DMS53 (cell line): ENCODE data around the gene SMOC2.
"Not testable (repeated sequence)": the region's sequence is repeated elsewhere in the genome, so short reads cannot be mapped to it uniquely, and the experiment has no call there.

Experiments
- DNase-seq: peaks from one replicate; lab custom pipeline; 2025; lab: John Stamatoyannopoulos, UW

The SMOC2 gene

DNA sequence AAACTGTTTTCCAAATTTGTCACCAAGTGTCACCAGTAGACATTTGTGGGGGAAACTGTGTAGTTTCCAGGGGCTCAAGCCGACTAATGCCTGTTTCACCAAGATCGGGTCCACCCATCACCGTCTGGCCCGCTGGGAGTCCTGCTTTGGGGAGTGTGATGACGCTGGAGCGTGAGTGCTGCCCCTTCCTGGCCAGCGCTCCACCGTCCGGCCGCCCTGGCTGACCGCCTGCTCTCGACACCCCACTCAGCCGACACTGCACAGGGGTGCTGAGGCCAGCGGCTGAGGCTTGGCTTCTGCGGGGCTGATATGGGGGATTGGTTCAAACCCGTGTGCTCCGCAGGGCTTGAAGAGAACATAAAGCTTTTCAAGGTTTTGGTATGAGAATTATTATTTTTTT, 160.1 kb downstream of the SMOC2 start:
- no peak for DNase-seq

DNA sequence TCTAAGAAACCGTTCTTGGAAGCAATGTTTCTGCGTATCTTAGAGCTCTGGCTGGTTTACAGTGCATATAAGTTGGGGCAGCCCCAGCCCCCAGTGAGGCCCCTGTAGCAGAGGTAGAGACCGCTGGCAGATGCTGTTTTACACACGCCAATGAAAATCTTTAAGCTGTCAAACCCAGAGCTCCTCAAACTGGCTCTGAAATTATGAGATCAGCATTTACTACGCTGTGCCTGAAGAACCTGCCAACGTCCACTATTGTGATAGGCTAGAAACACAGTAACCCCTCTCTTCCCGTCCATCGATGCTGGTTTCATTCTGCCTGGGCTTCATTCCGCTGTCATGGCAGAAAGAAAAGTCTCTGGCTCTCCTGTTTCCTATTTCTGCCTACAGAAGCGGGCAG, 160.6 kb downstream of the SMOC2 start:
- no peak for DNase-seq

DNA sequence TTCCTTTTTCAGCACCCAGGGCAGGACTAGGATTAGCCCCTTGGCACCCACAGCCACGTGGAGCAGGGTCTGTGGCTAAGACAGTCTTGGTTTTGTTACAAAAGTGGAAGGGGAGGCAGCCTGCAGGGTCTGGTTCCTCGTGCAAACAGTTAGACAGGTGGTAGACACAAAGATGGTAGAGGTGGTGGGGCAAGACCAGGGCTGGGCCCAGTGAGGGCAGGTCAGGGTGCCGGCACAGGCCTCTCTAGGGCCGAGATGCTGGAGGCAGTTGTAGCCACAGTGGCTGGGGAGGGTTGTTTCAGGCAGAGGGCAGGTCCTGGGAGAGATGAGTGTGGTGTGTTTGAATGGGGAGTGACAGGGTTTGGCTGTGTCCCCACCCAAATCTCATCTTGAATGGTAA, 161.6 kb downstream of the SMOC2 start:
- no peak for DNase-seq

DNA sequence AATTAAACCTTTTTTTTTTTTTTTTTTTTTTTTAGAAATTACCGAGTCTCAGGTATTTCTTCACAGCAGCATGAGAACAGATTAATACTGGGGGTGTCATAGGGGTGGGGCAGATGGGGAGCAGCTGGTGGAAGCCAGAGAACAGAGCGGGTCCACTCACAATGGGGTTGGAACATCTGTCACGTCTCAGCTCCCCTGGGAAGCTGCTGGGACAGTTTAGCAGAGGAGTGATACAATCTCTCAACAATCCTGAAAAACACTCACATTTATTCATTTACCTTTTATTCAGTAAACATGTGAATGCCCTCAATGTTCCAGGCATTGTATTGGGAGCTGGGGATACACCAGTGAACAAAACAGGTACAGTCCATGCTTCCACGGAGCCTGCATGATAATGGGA, 162.2 kb downstream of the SMOC2 start:
- DNase-seq: no peak

DNA sequence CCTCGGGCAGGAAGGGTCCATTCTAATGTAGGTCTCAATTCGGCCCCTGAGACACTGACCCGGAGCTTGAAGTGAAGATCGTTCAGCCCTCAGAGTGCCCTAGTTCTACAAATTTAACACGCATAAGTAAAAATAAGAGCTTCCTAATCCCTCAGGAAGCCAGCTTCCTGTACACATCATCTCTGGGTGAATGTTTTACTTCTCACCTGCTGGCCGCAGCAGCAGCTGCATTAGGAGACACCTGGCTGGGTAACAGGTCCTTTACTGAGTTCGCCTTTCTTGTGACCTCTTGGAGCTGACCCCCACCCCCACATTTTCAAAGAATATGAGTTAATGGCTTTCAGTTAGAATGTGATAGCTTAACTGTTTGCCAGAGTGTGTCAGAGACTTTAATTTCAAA, 165.0 kb downstream of the SMOC2 start:
- DNase-seq: peak; percentile 94

DNA sequence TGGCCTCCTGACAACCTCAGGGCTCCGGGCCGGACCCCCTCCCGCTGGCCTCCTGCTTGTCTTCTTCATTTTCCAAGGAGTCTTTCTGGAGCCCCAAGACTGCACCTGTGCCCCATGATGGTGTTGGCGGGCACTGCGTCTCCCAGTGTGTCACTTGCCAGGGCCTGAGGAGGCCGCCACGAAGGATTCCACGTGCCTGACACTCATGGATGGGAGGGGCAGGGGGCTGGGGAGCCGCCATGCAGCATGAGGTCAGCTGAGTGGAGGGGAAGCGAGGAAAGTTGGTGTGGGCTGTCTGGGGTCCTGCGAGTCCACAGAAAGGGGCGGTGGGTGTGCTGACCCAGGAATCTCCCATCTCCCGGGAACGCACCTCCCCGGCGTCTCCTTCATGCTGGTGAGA, 165.7 kb downstream of the SMOC2 start:
- DNase-seq: peak; percentile 11

DNA sequence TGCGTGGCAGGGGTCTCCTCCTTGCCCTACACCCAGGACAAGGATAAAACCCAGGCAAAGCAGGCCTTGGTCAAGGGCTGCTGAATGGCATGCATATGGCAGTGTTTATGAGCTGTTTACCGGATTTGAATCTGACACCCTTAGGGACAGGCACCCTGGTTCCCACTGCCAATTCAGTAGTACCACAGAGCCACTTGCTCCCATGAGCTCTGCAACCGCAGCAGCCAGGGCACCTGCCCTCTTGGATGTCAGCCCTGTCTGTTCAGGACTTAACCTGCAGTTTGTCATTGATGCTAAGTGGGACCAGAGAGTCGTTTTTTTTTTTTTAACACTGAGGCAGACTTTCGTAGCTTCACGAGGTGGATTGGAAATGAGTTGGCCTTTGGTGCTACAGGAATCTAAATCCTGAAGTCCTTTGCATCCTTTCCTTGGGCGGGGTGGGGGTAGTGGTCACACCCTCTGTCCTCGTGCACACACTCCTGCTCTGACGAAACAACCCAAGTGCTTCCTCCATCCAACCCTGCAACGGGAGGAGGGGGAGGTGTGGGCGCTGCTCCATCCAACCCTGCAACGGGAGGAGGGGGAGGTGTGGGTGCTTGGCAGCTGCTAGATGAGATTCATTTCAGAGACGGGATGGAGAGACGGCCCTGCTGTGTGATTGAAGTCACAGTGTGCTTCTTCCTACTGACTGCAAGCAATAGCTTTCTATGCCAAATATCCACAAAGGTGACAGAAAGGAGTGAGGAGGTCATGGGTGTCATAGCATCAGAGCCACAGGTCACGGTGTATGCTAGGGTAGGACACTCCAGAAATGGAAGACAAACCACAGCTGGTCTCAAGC, 166.5 kb downstream of the SMOC2 start:
- peak; percentile 96 for DNase-seq

DNA sequence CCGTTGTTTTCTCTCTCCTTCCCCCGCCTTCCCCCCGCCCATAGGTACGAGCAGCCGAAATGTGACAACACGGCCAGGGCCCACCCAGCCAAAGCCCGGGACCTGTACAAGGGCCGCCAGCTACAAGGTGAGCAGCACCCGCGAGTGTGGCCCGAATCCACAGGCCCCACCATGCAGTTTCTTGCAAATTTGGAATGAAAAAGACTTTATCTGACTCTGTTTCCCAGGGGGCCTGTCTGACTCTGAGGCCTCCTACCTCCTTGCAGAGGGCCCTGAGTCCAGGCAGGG, 167.1 kb downstream of the SMOC2 start:
- DNase-seq: no peak

DNA sequence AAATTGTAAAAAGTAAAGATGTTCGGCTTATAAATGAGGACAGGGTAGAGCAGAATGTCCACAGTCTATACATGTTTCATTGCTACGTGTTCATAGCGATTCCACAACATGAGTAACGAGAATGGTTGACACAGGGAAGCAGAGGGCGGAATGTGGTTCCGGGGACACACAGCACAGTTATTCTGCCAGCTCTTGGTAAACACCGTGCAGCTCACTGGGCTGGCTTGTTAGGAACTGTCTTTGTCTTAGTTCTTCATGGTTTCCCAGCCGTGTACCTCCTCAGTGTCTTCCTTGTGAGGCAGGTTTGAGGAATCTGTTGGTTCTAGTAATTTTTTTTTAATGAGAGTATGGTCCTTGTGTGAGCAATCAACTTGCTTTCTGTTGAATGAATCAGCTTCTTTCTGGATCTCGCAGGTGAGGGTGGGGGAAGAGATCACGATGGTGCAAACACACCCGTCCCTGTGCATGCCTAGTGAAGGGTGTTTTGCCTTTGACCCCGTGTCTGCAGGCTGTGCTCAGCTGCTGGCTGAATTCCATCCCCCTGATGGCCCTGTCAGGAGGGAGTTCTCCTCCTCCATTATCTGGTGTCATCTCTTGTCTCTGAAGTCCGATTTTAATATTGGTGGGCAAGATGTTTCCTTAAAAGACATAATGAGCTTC, 168.2 kb downstream of the SMOC2 start:
- DNase-seq: peak; percentile 79

DNA sequence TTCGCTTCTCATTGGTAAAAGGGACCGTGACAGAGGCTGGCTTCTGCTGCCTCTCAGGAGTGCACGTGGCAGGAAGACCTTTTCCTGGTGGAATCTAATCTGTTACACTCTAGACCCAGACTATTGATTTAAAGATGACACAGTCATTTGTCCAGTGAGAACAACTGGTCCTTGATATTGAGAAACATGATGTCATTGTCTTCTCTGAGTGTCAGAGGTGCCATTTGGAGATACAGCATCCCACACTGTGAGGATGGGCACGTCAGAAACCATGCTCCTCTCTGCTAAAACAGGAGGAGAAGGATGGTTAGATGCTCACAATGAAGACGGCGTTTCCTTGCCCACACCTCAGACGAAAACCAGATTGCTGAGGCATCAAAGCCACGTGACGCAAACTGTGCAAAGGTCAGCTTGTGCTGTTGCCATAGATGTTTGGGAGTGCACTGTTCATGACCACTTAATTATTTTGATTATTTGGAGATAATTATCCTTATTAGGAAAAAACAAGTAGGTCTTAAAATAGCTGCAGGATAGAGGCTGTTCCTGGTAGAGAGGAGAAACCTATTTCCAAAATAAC, 169.0 kb downstream of the SMOC2 start:
- peak; percentile 78 for DNase-seq

DNA sequence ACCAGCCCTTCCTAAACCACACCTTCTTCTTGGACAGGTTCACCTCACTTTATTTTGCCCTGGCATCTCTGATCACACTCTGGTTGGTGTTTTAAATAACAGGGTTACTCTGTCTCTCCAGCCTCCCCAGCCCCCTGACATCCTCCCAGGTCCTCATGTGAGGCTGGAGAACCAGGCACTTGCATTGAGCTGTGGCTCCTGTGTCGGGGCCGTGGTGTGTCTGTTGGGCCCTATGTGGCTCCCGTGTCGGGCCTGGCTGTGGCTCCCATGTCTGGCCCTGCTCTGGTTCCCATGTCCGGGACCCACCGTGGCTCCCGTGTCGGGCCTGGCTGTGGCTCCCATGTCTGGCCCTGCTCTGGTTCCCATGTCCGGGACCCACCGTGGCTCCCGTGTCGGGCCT, 170.0 kb downstream of the SMOC2 start:
- not testable (repeated sequence) for DNase-seq

DNA sequence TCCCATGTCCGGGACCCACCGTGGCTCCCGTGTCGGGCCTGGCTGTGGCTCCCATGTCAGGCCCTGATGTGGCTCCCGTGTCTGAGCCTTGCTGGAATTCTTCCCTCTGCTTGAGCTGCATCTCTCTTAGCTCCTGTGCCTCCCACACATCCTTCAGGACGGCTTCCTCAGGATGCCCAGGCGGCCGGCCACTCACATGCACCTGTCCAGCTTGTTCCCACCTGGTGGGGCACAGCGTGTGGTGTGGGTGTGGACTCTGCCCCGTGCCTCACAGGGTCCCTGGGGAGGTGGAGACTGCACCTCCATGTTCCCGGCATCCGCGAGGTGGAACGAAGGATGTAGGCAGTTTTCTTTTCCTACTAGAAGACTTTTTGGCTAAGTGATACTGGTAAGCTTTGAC, 170.7 kb downstream of the SMOC2 start:
- no peak for DNase-seq

DNA sequence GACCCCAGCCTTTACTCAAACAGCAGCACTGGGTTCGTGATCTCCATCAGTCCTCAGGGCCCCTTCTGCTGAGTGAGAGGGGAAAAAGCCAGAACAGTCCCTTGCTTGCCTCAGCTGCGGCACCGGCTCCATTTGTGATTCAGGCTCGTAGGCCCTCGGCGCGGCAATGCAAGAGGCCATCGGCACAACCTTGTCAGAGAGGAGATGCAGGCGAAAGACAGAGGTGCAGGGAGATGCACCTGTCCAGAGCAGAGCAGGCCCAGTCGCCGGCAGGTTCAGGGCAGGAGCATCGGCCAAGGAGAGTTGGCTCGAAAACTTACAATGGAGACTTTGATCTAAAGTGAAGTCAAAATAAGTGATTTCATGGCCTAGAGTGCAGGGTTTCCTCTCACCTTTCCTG, 171.6 kb downstream of the SMOC2 start:
- DNase-seq: no peak

DNA sequence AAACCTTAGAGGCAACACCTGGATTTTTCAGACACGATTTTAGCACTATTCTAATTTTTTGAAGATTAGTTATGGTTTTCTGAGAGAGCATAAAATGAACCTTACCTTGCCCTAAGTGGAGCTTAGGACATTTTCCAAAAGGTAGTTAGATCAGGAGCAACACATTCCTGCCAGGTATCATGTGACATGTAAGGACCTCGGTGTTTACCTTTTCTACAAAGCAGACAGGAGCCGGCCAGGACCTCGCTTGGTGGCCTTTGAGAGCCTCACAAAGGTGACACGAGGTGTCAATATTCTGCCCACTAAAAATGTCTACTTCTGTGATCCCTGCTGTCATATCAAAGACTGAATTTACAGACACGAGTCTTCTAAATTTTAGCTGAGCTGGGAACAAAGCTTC, 174.9 kb downstream of the SMOC2 start:
- DNase-seq: peak; percentile 71

DNA sequence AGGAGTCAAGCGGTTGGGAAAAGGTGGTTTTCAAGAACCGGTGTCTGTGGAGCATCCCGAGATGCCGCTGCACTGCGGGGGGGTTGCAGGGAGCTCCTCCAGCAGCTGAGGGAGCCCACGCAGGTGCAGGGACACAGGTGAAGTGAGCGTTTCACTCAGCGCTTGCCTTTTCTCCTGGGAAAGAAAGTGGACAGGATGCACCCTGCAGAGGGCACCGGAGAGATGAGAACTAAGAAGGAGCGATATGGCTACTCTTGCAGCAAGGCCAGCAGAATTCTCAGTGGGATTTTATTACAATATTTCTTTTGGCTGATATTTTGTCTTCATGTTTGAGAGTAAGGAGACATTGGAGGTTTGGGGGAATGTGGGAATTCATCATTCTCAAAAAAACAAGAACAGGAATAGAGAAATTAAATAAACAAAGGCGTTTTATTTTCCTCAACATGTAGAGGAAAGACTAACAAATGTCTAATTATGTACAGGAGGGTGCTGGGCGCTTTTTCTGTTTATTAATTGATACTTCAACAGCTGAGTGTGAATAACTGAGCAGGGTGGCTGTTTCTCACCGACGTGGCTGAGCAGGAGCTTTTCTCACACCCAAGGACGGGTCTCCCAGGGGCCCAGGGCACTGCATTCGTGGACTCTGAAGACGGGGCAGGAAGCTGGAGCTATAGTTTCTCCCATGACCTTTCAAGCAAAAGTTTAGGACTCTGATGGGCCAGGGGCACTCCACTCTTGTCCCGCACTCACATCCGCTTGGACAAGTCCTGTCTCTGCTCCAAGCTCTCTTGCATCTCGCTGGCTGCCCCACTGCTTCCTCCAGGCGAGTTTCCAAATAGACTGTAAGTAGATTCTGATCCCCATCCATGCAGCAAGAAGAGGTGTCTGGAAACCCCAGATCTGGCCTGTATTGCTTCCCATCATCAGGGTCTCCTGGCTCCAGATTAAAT, 176.1 kb downstream of the SMOC2 start:
- DNase-seq: peak; percentile 41

DNA sequence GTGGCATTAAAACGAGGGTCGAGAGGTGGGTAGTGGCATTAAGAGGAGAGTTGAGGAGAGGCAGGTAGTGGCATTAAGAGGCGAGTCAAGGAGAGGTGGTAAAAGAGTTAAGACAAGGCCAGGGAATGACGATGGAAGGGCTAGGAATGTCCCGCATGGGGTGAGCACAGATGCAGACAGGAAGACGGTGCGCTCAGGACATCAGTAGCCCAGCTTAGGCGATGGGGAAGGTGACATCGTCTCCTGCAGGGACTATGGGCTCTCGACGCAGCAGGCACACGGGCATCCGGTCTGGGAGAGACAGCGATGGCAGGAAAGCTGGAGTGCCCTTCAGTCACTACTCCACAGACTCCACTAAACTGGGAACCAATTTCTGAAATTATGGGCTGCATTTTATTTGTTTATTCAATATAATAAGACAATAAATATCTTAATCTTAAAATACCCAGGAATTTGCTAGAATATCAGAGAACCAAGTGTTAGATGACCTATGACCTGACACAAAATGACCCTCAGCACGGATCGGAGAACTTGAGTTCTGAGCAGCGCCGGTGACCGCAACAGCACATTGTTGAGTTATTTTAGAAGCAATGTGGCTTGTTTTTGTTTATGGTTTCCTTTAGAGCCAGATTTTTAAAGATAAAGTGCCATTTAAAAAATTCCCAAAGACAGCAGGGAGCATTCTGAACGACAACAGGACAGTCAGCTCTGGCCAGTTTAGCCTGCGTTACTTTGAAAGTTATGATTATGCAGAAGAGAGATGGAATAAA, 177.7 kb downstream of the SMOC2 start:
- no peak for DNase-seq

DNA sequence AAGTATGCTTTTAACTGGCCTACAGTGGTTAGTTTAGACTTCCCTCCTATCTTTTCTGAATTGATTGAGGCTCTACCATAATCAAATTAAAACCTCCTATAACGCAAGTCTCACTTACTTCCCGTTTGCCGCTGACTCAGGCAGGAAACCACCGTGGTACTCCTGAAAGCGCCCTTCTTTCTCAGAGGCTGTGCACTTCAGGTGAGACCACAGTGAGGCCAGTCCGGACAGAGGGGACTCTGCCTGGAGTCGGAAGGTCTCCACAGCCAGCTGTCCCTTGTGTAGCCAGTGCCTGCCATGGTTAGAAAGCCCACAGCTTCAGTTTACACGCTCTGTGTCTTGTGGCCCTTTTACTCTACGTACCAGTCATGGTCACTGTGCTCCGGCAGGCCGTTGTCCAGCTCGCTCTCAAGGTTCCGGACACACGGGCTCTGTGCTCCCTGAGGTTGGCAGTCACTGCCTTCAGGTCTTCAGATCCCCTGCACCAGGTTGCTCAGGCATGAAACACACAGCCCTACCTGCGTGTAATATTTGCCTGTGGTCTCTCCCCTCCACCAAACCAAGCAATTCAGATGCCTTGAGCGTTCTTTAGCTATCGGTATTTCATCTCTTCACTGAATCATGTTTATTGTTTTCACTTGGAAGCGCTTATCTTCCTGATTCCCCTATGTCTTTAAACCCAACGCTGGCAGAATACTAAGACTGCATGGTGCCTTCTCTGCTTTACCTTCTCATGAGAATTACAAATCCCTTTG, 178.8 kb downstream of the SMOC2 start:
- no peak for DNase-seq

DNA sequence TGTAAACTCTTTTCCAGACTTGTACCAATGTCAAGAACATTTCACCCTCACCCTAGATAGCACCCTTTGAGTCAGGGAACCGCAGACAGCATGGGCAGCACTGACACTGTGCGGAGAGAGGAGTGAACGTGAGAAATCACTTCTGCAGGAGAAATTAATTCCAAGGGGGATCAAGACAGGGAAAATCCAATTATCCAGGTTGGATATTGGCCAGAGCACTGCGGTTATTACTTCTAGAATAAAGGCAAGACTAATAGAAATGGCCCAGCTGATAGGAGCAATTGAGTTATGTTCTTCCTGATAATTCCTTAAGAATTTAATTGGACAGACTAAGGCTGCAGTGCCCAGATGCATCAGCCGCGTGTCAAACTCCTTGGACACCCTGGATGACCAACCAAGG, 179.6 kb downstream of the SMOC2 start:
- DNase-seq: no peak

DNA sequence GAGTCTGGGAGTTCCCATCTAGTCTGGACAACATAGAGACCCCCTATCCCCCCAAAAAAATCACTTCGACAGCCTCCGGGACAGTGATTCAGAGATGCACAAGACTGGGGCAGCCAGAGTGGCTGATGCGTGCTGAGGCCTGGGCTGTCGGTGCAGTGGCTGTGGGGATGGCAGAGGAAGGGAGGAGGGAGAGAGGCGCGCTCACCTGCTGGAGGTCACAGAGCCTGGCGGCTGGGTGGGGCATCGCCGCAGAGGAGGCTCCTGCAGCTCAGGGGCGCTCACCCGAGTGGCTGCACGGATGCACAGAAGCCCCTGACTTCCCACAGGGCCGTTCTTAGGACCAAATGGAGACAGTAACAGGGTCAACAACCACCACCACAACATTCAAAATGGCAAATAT, 182.8 kb downstream of the SMOC2 start:
- peak; percentile 18 for DNase-seq

DNA sequence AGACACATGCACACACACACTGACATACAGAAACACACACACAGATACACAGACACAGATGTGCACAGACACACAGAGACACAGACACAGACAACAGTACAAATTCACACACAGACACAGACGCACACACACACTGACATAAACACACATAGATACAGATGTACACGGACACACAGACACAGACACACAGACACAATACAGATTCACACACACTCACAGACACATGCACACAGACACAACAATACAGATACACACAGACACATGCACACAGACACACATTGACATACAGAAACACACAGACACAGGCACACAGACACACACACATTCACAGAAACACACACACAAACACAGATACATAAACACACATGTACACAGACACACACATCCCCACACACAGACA, 183.6 kb downstream of the SMOC2 start:
- no peak for DNase-seq

DNA sequence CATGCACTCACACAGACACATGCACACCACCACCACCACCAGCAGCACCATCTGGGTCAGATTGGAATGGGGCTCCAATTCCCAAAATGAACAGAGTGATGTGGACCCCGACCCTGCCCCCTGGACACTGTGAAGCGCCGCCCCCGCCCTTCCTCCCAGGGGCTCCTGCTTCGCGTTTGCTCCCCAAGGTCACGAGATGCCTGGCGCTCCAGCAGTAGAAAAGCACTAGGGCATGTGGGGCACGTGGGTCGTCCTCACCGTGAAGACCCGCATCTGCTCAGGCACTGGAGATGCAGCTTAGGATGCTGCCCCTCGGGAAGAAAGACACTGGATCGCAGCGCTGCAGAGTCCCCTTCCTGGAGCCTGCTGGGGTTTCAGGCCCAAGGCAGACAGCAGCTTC, 184.0 kb downstream of the SMOC2 start:
- DNase-seq: no peak
